ENCODE data around the gene COL25A1.

The COL25A1 gene

GRCh38 chr4:108804648-108805273 lies 497.7 kb downstream of the COL25A1 start:
- DNase-seq (ENCODE audit: low read depth, low spot score), result no peak
- Histone ChIP-seq H3K27ac (no peak overlapping the region), H3K9me3 (ENCODE audit: low read depth, low read length) (no peaks in the 10 kb centered on the region), H3K36me3 (ENCODE audit: insufficient read depth, low read length) (no peaks in the 10 kb centered on the region), H3K9ac (ENCODE audit: insufficient read length) (no peak overlapping the region), H3K4me3 (no peak overlapping the region)
- TF ChIP-seq POLR2AphosphoS5 (IDR thresholded peaks at IDR 0.05; ENCODE audit: borderline replicate concordance, low read depth, low read length) (no peak), FOXP2 (optimal IDR thresholded peaks at IDR 0.05; ENCODE audit: control extremely low read depth, extremely low read length, insufficient read depth) (no peak), EZH2 (IDR thresholded peaks at IDR 0.05) (no peak)

GRCh38 chr4:108799306-108799705 lies 503.2 kb downstream of the COL25A1 start:
- H3K27ac ChIP-seq, result no peak overlapping the region
- no peaks in the 10 kb centered on the region for H3K9me3 ChIP-seq (ENCODE audit: low read depth, low read length)
- TF ChIP-seq FOXP2 (optimal IDR thresholded peaks at IDR 0.05; ENCODE audit: control extremely low read depth, extremely low read length, insufficient read depth) (no peak), POLR2AphosphoS5 (IDR thresholded peaks at IDR 0.05; ENCODE audit: borderline replicate concordance, low read depth, low read length) (no peak), EZH2 (IDR thresholded peaks at IDR 0.05) (no peak)
- no peak for DNase-seq (ENCODE audit: low read depth, low spot score)
- H3K36me3 ChIP-seq (ENCODE audit: insufficient read depth, low read length), result no peaks in the 10 kb centered on the region
- no peak overlapping the region for H3K9ac ChIP-seq (ENCODE audit: insufficient read length)
- no peak overlapping the region for H3K4me3 ChIP-seq

- Histone ChIP-seq H3K4me3 (no peak overlapping the region), H3K9ac (ENCODE audit: insufficient read length) (no peak overlapping the region), H3K9me3 (ENCODE audit: low read depth, low read length) (no peaks in the 10 kb centered on the region), H3K27ac (no peak overlapping the region), H3K36me3 (ENCODE audit: insufficient read depth, low read length) (no peaks in the 10 kb centered on the region)
- TF ChIP-seq FOXP2 (optimal IDR thresholded peaks at IDR 0.05; ENCODE audit: control extremely low read depth, extremely low read length, insufficient read depth) (no peak), POLR2AphosphoS5 (IDR thresholded peaks at IDR 0.05; ENCODE audit: borderline replicate concordance, low read depth, low read length) (no peak), EZH2 (IDR thresholded peaks at IDR 0.05) (no peak)
- no peak for DNase-seq (ENCODE audit: low read depth, low spot score)
These were observed 506.3 kb downstream of the COL25A1 start for GRCh38 chr4:108796173-108796572.

GRCh38 chr4:108795733-108796132 lies 506.7 kb downstream of the COL25A1 start:
- Histone ChIP-seq H3K9me3 (ENCODE audit: low read depth, low read length) (no peaks in the 10 kb centered on the region), H3K9ac (ENCODE audit: insufficient read length) (no peak overlapping the region), H3K4me3 (no peak overlapping the region), H3K27ac (no peak overlapping the region), H3K36me3 (ENCODE audit: insufficient read depth, low read length) (no peaks in the 10 kb centered on the region)
- TF ChIP-seq POLR2AphosphoS5 (IDR thresholded peaks at IDR 0.05; ENCODE audit: borderline replicate concordance, low read depth, low read length) (no peak), EZH2 (IDR thresholded peaks at IDR 0.05) (no peak), FOXP2 (optimal IDR thresholded peaks at IDR 0.05; ENCODE audit: control extremely low read depth, extremely low read length, insufficient read depth) (no peak)
- DNase-seq (ENCODE audit: low read depth, low spot score), result no peak

- H3K4me3 ChIP-seq, result no peak overlapping the region
- no peak for DNase-seq (ENCODE audit: low read depth, low spot score)
- no peaks in the 10 kb centered on the region for H3K36me3 ChIP-seq (ENCODE audit: insufficient read depth, low read length)
- no peaks in the 10 kb centered on the region for H3K9me3 ChIP-seq (ENCODE audit: low read depth, low read length)
- H3K9ac ChIP-seq (ENCODE audit: insufficient read length), result no peak overlapping the region
- TF ChIP-seq FOXP2 (optimal IDR thresholded peaks at IDR 0.05; ENCODE audit: control extremely low read depth, extremely low read length, insufficient read depth) (no peak), POLR2AphosphoS5 (IDR thresholded peaks at IDR 0.05; ENCODE audit: borderline replicate concordance, low read depth, low read length) (no peak), EZH2 (IDR thresholded peaks at IDR 0.05) (no peak)
- H3K27ac ChIP-seq, result no peak overlapping the region
These were observed 508.3 kb downstream of the COL25A1 start for GRCh38 chr4:108794136-108794535.

- H3K9ac ChIP-seq (ENCODE audit: insufficient read length), result no peak overlapping the region
- DNase-seq (ENCODE audit: low read depth, low spot score), result no peak
- TF ChIP-seq POLR2AphosphoS5 (IDR thresholded peaks at IDR 0.05; ENCODE audit: borderline replicate concordance, low read depth, low read length) (no peak), EZH2 (IDR thresholded peaks at IDR 0.05) (no peak), FOXP2 (optimal IDR thresholded peaks at IDR 0.05; ENCODE audit: control extremely low read depth, extremely low read length, insufficient read depth) (no peak)
These were observed 509.0 kb downstream of the COL25A1 start for GRCh38 chr4:108793415-108793814.

GRCh38 chr4:108788731-108789130 lies 513.7 kb downstream of the COL25A1 start:
- Histone ChIP-seq H3K27ac (no peak overlapping the region), H3K9ac (ENCODE audit: insufficient read length) (no peak overlapping the region), H3K9me3 (ENCODE audit: low read depth, low read length) (no peaks in the 10 kb centered on the region), H3K4me3 (no peak overlapping the region), H3K36me3 (ENCODE audit: insufficient read depth, low read length) (no peaks in the 10 kb centered on the region)
- DNase-seq (ENCODE audit: low read depth, low spot score), result no peak
- TF ChIP-seq POLR2AphosphoS5 (IDR thresholded peaks at IDR 0.05; ENCODE audit: borderline replicate concordance, low read depth, low read length), result no peak
- TF ChIP-seq EZH2 (IDR thresholded peaks at IDR 0.05), result no peak
- no peak for TF ChIP-seq FOXP2 (optimal IDR thresholded peaks at IDR 0.05; ENCODE audit: control extremely low read depth, extremely low read length, insufficient read depth)

More at GRCh38 chr4:108793415-108793814, 509.0 kb downstream of the COL25A1 start:
- Histone ChIP-seq H3K4me3 (no peak overlapping the region), H3K36me3 (ENCODE audit: insufficient read depth, low read length) (no peaks in the 10 kb centered on the region), H3K27ac (no peak overlapping the region), H3K9me3 (ENCODE audit: low read depth, low read length) (no peaks in the 10 kb centered on the region)

GRCh38 chr4:108787724-108788123 lies 514.7 kb downstream of the COL25A1 start:
- no peaks in the 10 kb centered on the region for H3K9me3 ChIP-seq (ENCODE audit: low read depth, low read length)
- H3K36me3 ChIP-seq (ENCODE audit: insufficient read depth, low read length), result no peaks in the 10 kb centered on the region
- no peak for DNase-seq (ENCODE audit: low read depth, low spot score)
- TF ChIP-seq FOXP2 (optimal IDR thresholded peaks at IDR 0.05; ENCODE audit: control extremely low read depth, extremely low read length, insufficient read depth) (no peak), POLR2AphosphoS5 (IDR thresholded peaks at IDR 0.05; ENCODE audit: borderline replicate concordance, low read depth, low read length) (no peak), EZH2 (IDR thresholded peaks at IDR 0.05) (no peak)
- no peak overlapping the region for H3K4me3 ChIP-seq
- no peak overlapping the region for H3K27ac ChIP-seq
- H3K9ac ChIP-seq (ENCODE audit: insufficient read length), result no peak overlapping the region

GRCh38 chr4:108787106-108787505 lies 515.4 kb downstream of the COL25A1 start:
- H3K27ac ChIP-seq, result no peak overlapping the region
- no peaks in the 10 kb centered on the region for H3K36me3 ChIP-seq (ENCODE audit: insufficient read depth, low read length)
- H3K9ac ChIP-seq (ENCODE audit: insufficient read length), result no peak overlapping the region
- TF ChIP-seq FOXP2 (optimal IDR thresholded peaks at IDR 0.05; ENCODE audit: control extremely low read depth, extremely low read length, insufficient read depth), result no peak
- TF ChIP-seq EZH2 (IDR thresholded peaks at IDR 0.05), result no peak
- no peak for TF ChIP-seq POLR2AphosphoS5 (IDR thresholded peaks at IDR 0.05; ENCODE audit: borderline replicate concordance, low read depth, low read length)
- no peak overlapping the region for H3K4me3 ChIP-seq
- H3K9me3 ChIP-seq (ENCODE audit: low read depth, low read length), result no peaks in the 10 kb centered on the region
- DNase-seq (ENCODE audit: low read depth, low spot score), result no peak
